HG02885 (cell line): ENCODE measurements around the gene ITPR3.

Experiments used
- ATAC-seq: cut with Tn5 transposase; IDR thresholded peaks from one replicate; pipeline ENCODE4 v1.9.1; 2021; ENCODE audit warnings: mild to moderate bottlenecking; ENCODE audit not compliant: unreplicated experiment, poor library complexity

ITPR3 gene

GRCh38 chr6:33664506-33665057 is 43.5 kb downstream of the ITPR3 start:
- ATAC-seq = no peak

- ATAC-seq = no peak
Measured at GRCh38 chr6:33665957-33666356, 44.8 kb downstream of the ITPR3 start.

GRCh38 chr6:33667072-33667471 is 46.0 kb downstream of the ITPR3 start:
- no peak for ATAC-seq

- no peak for ATAC-seq
Measured at GRCh38 chr6:33667776-33668175, 46.7 kb downstream of the ITPR3 start.

GRCh38 chr6:33668328-33668727 is 47.2 kb downstream of the ITPR3 start:
- ATAC-seq = no peak

GRCh38 chr6:33668914-33669313 is 47.8 kb downstream of the ITPR3 start:
- no peak for ATAC-seq

GRCh38 chr6:33670086-33670660 is 49.1 kb downstream of the ITPR3 start:
- no peak for ATAC-seq

- ATAC-seq = no peak
Measured at GRCh38 chr6:33670971-33671743, 50.0 kb downstream of the ITPR3 start.

- no peak for ATAC-seq
Measured at GRCh38 chr6:33671744-33672072, 50.6 kb downstream of the ITPR3 start.

GRCh38 chr6:33672808-33673207 is 51.7 kb downstream of the ITPR3 start:
- ATAC-seq = no peak

- ATAC-seq = no peak
Measured at GRCh38 chr6:33673851-33674250, 52.7 kb downstream of the ITPR3 start.

- no peak for ATAC-seq
Measured at GRCh38 chr6:33675968-33676367, 54.8 kb downstream of the ITPR3 start.

GRCh38 chr6:33676416-33677142 is 55.5 kb downstream of the ITPR3 start:
- no peak for ATAC-seq

GRCh38 chr6:33677143-33677660 is 56.1 kb downstream of the ITPR3 start:
- no peak for ATAC-seq

- no peak for ATAC-seq
Measured at GRCh38 chr6:33677689-33678088, 56.6 kb downstream of the ITPR3 start.

GRCh38 chr6:33678233-33678931 is 57.3 kb downstream of the ITPR3 start:
- ATAC-seq = no peak

GRCh38 chr6:33678932-33679490 is 57.9 kb downstream of the ITPR3 start:
- no peak for ATAC-seq

GRCh38 chr6:33679761-33680160 is 58.6 kb downstream of the ITPR3 start:
- no peak for ATAC-seq

- ATAC-seq = no peak
Measured at GRCh38 chr6:33682341-33682740, 61.2 kb downstream of the ITPR3 start.

- no peak for ATAC-seq
Measured at GRCh38 chr6:33683051-33683571, 62.0 kb downstream of the ITPR3 start.
